ENCODE data around the gene OR10G3.

OR10G3 gene

DNA sequence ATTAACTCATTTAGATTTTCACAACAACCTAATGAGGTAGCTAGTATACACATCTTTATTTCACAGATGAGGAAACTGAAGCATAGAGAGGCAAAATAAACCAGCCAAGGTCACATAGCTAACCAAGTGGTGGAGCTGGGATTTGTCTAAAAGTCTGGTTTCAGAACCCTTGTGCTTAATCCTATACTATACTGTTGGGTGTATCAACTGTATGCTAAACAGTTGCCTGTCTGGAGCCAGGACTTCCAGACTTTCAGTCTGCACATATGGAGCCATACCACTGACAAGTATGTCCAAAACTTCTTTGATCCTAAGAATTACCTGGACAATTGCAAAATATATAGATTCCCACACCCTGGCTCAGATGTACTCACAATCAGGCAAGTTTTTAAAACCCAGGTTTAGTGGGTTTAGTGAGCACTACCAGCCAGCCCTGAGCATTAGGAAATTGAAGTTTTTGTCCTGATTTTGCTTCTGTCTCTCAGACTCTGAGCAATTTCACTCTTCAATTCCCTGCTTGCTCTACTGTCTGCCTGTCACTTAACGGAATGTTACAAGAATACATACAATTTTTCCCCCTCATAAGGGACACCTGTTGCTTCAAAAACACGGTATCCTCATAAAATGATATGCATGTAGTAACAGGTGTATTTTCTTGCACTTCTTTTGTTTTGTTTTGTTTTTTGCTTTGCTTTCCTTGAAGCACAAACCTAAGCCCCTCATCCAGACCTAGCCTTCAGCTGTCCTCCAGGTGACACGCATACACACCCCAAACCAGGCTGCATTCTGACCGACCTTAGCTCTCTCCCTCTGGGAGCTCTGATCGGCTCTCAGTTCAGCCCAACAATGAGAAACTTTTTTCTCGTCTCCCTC is 44.1 kb downstream of the OR10G3 start:
- DNase-seq (ENCODE audit: low read depth) = no peak

DNA sequence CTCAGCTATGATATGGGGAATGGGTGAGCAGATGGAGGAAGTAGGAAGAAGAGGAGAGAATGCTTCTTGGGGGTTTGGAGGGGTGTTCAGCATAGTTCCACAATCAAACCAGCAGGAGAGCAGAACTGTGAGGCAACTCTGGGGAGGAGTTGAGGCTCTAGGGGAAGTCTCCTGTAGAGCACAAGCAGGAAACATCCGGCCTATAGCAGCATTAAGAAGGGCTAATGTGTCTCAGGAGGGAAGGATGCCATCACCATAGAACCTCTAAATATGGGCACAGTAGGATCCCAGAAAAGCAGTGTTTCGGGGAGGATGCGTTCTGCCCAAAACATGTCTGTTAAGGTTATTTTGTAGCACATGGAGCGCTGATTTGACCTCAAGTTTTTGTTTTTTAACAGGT is 45.3 kb downstream of the OR10G3 start:
- DNase-seq (ENCODE audit: low read depth) = no peak

DNA sequence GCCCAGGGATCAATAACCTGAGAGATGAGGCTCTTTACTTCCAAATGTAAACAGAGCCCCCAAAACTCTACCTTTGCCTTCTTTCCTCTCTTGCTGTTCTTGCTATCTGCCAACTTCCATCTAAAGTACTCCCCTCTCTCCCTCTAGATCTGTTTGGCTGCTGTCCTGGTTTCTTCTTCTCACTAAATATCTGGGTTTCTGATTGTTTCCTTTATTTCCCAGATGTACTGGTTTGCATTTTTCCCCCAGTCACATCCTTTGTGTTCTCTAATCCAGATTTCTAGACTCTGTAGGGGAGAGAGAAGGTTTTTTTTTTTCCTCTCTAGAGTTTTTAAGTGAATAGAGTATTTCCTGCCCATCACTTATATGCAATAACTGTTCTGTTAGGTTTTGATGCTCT is 46.6 kb downstream of the OR10G3 start:
- no peak for DNase-seq (ENCODE audit: low read depth)

DNA sequence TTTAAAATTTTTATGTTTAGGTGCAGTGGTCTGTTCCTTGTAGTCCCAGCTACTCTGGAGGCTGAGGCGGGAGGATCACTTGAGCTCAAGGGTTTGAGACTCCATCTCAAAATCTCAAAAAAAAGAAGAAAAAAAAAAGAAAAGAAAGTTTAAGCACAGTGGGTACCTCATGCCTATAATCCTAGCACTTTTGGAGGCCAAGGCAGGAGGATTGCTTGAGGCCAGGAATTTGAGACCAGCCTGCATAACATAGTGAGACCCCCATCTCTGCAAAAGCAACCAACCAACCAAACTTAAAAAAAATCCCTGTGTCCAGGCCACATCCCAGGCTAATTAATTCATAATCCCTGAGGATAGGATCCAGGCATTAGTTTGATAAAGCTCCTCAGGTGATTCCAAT is 50.4 kb downstream of the OR10G3 start:
- no peak for DNase-seq (ENCODE audit: low read depth)

DNA sequence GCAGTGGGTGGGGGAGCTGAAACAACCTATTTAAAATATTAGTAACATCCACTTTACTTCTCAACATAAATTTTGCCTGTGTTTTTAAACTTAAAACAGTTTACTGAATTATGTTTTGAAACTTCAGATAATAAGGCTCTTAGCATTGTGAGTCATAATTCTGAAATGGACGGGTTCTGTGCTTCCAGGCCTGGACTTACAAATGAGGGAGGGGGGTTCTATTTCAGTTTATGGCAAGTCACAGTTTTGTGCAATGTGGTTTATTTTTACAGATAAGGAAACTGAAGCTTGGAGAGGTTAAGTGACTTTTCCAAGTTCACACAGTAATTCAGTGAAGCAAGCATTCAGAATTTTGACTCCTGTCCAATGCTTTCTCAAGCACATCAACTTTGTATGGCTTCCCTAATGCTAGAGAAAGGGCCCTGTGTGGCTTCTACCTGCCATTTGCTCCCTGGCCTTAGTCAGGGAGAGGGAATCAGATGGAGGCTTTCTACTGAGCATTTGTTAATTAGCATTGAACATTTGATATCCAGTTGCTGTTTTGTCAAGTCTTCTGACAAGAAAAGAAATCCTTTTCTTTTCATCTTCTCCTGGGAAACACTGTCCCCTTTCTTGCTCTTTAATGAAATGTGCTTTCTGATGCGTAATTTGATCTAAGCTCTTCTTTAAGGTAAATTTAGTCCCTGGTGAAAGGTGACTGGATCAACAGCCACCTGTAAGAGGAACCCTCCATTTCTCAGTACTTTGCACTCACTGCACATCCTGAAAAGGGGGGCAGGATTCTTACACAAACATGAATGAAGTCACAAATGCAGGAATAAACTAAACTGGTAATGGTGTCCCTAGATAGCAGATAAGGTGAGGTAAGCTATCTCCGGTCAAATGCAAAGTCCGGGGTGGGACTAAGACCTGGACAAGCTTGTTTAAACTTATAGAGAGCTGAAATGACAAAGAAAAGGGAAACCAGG is 51.2 kb downstream of the OR10G3 start:
- no peak for DNase-seq (ENCODE audit: low read depth)

DNA sequence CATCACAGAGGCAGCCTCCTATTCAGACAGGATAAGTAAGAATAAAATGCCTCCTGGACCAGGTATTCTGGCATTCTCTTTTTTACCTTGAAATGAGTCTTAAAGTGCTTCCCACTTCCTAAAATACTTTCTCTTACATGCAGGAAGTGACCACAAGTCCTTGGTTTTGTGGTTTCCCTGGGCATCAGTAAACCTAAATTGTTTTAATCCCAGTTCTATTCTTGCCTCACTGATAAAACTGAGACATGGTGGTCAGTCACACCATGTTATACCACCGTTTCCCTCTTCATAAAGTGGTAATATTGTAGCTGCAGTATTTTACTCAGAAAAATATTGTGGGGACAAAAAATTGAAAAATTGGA is 52.6 kb downstream of the OR10G3 start:
- no peak for DNase-seq (ENCODE audit: low read depth)

DNA sequence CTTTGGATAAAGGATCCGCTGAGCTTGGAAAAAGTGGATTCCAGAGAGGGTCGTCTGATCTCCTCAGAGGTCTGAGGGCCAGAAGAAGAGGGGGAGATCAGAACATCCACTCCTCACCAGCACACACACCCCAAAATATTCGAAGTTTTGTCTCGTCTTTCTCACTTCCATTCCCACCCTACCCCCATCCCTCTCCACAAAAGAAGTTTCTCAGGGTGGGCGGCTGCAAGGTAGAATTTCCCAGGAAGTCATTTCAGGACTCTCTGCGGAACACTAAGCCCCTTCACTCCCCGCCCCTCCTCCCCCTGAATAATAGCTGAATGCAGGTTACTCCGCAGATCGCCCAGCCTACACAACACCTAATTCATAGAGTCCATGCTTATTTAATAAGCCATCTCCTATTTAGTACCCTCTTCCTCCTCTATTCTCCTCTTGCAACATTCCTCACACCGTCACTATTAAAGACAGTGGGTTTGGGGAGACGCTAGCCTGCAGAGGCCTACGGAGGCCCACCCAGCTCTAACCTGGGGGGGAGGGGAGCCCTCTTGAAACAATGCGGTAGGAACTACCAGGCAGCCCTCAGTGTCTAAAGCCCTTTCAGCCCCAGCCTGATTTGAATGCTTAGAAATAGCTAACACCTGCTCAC is 53.1 kb downstream of the OR10G3 start:
- DNase-seq (ENCODE audit: low read depth) = no peak

DNA sequence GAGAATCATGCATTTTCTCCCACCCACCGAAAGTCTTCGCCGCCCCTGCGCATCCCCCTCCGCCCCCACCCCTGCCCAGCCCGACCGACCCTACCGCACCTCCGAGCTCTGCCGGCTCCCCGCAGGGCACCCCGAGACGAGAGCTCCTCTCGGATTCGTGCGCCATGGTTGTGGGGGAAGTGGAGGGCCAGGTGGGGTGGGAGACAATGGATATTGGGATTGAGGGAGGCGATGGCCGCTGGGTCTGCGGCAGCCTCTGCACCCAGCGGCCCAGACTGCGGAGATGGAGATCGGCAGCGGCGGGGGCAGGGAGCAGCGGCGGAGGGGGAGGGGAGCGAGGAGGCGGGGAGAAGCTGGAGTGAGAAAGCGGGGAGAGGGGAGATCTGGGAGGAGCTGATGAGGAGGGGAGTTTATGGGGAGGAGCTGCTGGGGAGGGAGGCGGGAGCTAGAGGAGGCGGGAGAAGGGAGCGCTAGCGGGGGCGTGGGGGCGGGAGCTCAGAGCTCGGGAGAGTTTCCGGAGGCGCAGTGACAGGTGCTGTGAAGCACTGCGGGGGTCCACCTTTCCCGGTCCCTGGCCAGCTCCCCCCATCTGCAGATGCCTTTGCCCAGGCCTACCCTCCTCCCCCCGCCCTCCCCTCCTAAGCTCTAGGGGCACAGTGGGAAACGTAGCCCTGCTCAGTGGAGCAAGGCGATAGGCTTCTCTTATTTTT is 53.8 kb downstream of the OR10G3 start, which contains the start of gene SALL2:
Gene SALL2, minus strand, starts transcription at position 385 of the 710 bp plus-strand sequence. Its CDS starts 219 bp downstream, at position 166.
- DNase-seq (ENCODE audit: low read depth) = peak; percentile 26

DNA sequence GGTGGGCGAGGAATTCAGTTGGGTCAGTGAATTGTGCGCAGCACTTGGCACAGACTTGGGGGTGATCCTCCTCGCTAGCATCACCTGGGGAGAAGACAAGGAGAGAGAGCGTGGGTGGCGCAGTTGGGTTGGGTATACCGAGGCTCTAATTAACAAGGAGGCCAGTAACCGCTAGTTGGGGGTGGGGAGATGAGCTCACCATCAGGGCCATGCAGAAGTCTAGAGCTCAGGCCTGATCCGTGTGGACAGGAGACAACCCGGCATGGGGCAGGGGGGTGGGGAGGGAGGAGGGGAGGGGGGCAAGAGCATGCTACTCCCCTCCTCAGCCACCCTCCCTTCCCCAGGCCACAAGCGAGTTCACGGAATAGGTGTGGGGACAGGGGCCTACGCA is 54.3 kb downstream of the OR10G3 start:
- no peak for DNase-seq (ENCODE audit: low read depth)

DNA sequence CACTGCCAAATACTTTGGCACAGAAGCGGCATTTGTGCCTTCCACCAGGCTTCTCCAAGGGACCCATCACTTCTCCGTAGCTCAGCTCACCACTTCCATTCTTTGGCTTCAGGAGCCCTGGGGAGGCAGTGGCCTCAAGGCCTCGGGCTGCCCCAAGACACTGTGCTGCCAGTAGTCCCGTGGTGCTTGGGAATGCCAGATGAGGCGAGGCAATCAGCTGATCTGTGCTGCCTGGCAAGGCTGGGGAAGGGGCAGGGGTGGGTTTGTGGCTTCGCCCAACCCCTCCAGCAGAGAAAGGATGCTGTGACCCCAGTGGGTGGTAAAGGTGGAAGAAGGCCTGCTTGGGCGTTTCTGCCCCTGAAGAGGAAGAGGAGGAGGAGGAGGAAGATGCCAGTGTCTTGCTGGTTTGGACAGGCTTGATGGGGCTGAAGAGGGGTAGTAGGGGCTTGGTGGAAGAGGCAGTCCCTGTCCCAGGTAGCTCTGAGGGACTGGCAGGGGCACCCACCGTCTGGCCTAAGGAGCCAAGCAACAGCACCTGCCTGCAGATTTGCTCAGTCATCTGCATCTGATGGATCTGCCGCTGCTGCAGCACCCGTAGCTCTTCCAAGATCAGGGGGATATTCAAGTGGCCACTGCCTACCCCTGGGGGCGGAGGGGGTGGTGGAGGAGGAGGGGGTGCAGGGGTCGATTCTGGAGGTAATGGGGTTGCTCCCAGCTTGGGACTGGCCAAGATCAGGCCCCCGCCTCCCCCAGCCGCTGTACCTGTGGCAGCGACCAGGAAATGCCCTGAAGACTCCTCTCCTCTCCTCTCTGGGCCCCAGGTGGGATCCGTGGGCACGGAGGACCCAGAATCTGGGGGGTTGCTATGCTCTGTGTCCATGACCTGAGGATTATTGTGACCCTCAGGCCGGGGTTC is 55.0 kb downstream of the OR10G3 start:
- DNase-seq (ENCODE audit: low read depth) = no peak

DNA sequence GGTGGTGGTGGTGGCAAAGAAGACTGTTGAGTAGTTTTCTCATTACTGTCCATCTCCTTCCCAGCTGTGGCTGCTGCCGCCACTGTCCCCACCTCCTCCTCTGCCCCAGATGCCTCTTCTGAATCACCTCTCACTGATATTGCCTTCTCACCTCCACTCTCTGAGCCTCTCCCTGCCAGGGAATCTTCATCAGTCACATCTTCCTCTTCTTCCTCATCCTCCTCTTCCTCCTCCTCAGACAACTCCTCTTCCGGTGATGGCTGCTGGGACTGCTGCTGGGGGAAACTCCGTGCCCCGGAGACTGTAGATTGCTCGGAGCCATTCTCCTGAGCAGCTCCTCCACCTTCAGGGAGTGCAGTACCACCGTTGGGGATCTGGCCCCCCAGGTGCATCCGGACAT is 56.7 kb downstream of the OR10G3 start:
- DNase-seq (ENCODE audit: low read depth) = no peak

DNA sequence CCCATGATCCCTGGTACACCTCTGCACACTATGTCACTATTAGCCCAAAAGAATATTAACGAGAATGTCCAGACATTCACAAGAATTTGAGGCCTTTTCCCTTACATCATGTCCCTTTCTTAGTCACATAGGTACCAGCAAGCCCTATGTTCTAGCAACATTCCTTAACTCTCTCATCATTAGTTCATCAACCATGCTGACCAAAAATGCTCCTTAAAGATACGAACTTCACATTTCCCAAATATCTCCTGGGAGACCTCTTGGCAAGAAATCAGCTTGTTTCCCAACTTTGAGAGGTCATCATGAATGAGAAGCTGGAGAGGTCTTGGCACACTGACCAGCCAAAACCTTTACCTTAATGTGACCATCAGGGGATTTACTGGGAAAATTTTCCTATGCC is 58.4 kb downstream of the OR10G3 start:
- no peak for DNase-seq (ENCODE audit: low read depth)

DNA sequence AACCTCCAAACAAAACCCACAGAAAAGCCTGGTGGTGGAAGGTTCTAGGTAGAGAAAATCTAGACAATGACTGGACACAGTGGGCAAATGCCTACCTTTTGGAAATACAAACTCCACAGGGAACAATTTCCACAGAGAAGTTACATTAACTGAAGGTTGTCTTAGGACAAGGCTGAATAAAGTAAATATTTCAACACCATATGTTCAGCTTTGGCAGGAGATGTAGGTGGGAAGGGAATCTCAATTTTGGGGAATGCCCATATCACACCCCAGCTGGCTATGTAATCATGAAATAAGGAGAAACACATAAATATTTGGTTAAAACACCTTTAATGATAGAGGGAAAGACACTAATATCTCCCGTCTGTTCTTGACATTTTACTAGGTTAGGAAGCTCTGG is 59.1 kb downstream of the OR10G3 start:
- DNase-seq (ENCODE audit: low read depth) = no peak

DNA sequence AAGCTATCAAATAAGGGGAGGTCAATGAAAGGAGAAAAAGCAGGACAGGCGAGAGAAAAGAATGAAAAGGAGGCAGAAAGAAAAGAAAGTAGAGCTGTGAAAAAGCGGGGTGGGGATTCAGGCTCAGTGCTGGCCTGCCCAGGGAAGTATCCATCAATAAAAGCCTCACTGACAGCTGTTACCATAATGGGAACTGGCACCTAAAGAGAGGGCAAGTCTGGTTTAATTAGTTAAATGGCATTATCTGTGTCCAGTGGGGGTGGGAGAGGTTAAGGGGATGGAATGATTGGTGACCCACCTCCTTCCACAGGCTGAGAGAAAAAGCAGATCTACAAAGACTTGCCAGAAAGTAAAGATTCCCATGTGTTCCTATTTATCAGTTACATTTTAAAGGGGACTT is 61.2 kb downstream of the OR10G3 start:
- DNase-seq (ENCODE audit: low read depth) = no peak
